GM19324 (cell line): ENCODE data around the gene OR5H15.
"Not testable (repeated sequence)": the region's sequence is repeated elsewhere in the genome, so short reads cannot be mapped to it uniquely, and the experiment has no call there.

Experiments used
- ATAC-seq: cut with Tn5 transposase; IDR thresholded peaks from one replicate; pipeline ENCODE4 v1.9.1; 2021; ENCODE audit warnings: mild to moderate bottlenecking, moderate library complexity; ENCODE audit not compliant: unreplicated experiment, low FRiP score

The OR5H15 gene

GRCh38 chr3:98166396-98166795 lies at the start of gene OR5H15:
TSS of gene OR5H15 (plus strand) at chr3:98166696. CDS start at chr3:98168700, 2,004 bp downstream.
- ATAC-seq: no peak

- no peak for ATAC-seq
These were observed 36.1 kb upstream of the OR5H15 start, which contains the start of gene OR5H1 for GRCh38 chr3:98130421-98130820. TSS of gene OR5H1 (plus strand) at chr3:98130721. CDS start at chr3:98132698, 1,977 bp downstream.

GRCh38 chr3:98136631-98137030 lies 29.9 kb upstream of the OR5H15 start:
- ATAC-seq: no peak

GRCh38 chr3:98137826-98138557 lies 28.5 kb upstream of the OR5H15 start:
- ATAC-seq: not testable (repeated sequence)

GRCh38 chr3:98140531-98140930 lies 26.0 kb upstream of the OR5H15 start:
- no peak for ATAC-seq

GRCh38 chr3:98147179-98147578 lies 19.3 kb upstream of the OR5H15 start, which contains the start of gene OR5H14:
TSS of gene OR5H14 (plus strand) at chr3:98147479. CDS start at chr3:98149386, 1,907 bp downstream.
- no peak for ATAC-seq

GRCh38 chr3:98148751-98149150 lies 17.7 kb upstream of the OR5H15 start:
- ATAC-seq: no peak

GRCh38 chr3:98149456-98149855 lies 17.0 kb upstream of the OR5H15 start:
- not testable (repeated sequence) for ATAC-seq

- ATAC-seq: no peak
These were observed 15.3 kb upstream of the OR5H15 start for GRCh38 chr3:98151241-98151640.

GRCh38 chr3:98171071-98171470 lies 4.6 kb downstream of the OR5H15 start:
- ATAC-seq: no peak

- no peak for ATAC-seq
These were observed 6.1 kb downstream of the OR5H15 start for GRCh38 chr3:98172621-98173020.

GRCh38 chr3:98180319-98180890 lies 13.9 kb downstream of the OR5H15 start:
- ATAC-seq: no peak

GRCh38 chr3:98182196-98182595 lies 15.7 kb downstream of the OR5H15 start:
- ATAC-seq: no peak

- ATAC-seq: no peak
These were observed 18.7 kb downstream of the OR5H15 start for GRCh38 chr3:98185180-98185579.

GRCh38 chr3:98188545-98188944 lies 22.0 kb downstream of the OR5H15 start:
- ATAC-seq: peak; percentile 56

- not testable (repeated sequence) for ATAC-seq
These were observed 24.4 kb downstream of the OR5H15 start for GRCh38 chr3:98190911-98191310.

GRCh38 chr3:98196293-98196692 lies 29.8 kb downstream of the OR5H15 start:
- not testable (repeated sequence) for ATAC-seq

GRCh38 chr3:98199020-98199419 lies 32.5 kb downstream of the OR5H15 start:
- ATAC-seq: no peak

GRCh38 chr3:98209244-98209643 lies 42.7 kb downstream of the OR5H15 start:
- ATAC-seq: no peak

GRCh38 chr3:98213276-98213675 lies 46.8 kb downstream of the OR5H15 start:
- no peak for ATAC-seq

GRCh38 chr3:98215051-98215450 lies 48.6 kb downstream of the OR5H15 start:
- no peak for ATAC-seq
